CD1c-positive myeloid dendritic cell (primary cell): Measurements from ENCODE around the gene MLN.
A peak's percentile ranks its signal among the peaks of the same experiment; 100 is the strongest.

Experiments
- DNase-seq: peaks from one replicate; pipeline ENCODE4 v3.0.0-alpha.2; 2016; ENCODE audit errors: extremely low spot score

The MLN gene

GRCh38 chr6:33813990-33814985, 10.5 kb upstream of the MLN start:
- DNase-seq: no peak

GRCh38 chr6:33813246-33813904, 9.6 kb upstream of the MLN start:
- no peak for DNase-seq

GRCh38 chr6:33812669-33813068, 8.9 kb upstream of the MLN start:
- DNase-seq: peak; percentile 55

GRCh38 chr6:33809594-33809993, 5.8 kb upstream of the MLN start:
- no peak for DNase-seq

- no peak for DNase-seq
Measured at GRCh38 chr6:33808641-33809180, 4.9 kb upstream of the MLN start.

GRCh38 chr6:33807606-33808005, 3.8 kb upstream of the MLN start:
- no peak for DNase-seq

GRCh38 chr6:33806841-33807240, 3.0 kb upstream of the MLN start:
- DNase-seq: no peak

- no peak for DNase-seq
Measured at GRCh38 chr6:33802186-33802958, 1.4 kb downstream of the MLN start.

- no peak for DNase-seq
Measured at GRCh38 chr6:33801611-33802010, 2.2 kb downstream of the MLN start.

GRCh38 chr6:33800248-33800969, 3.4 kb downstream of the MLN start:
- DNase-seq: no peak

- DNase-seq: no peak
Measured at GRCh38 chr6:33799454-33800113, 4.2 kb downstream of the MLN start.

GRCh38 chr6:33798343-33798848, 5.4 kb downstream of the MLN start:
- no peak for DNase-seq

- DNase-seq: no peak
Measured at GRCh38 chr6:33797626-33798342, 6.0 kb downstream of the MLN start.

- no peak for DNase-seq
Measured at GRCh38 chr6:33794910-33795623, 8.7 kb downstream of the MLN start.

GRCh38 chr6:33792981-33793380, 10.8 kb downstream of the MLN start:
- no peak for DNase-seq

GRCh38 chr6:33791620-33792019, 12.2 kb downstream of the MLN start:
- DNase-seq: no peak

- DNase-seq: no peak
Measured at GRCh38 chr6:33790910-33791309, 12.9 kb downstream of the MLN start.

- no peak for DNase-seq
Measured at GRCh38 chr6:33790379-33790778, 13.4 kb downstream of the MLN start.

- no peak for DNase-seq
Measured at GRCh38 chr6:33789550-33789895, 14.3 kb downstream of the MLN start.
